ENCODE data around the gene CD300C. TPM values are rescaled to one million over a fixed set of nuclear protein-coding genes. Genes with fewer than 3 reads are reported as not detected.
A peak's percentile ranks its signal among the peaks of the same experiment; 100 is the strongest.
"Not testable (repeated sequence)": the region's sequence is repeated elsewhere in the genome, so short reads cannot be mapped to it uniquely, and the experiment has no call there.

The CD300C gene
- total RNA-seq, 1 donor from 2014 or later: 13.9 TPM

GRCh38 chr17:74584292-74585060 lies 38.6 kb upstream of the CD300C start:
- Histone ChIP-seq H3K9me3 (no peaks in the 10 kb centered on the region), H3K27me3 (ENCODE audit: low read depth) (peaks cover 4% of the 10 kb centered on the region), H3K27ac (no peak overlapping the region), H3K36me3 (no peaks in the 10 kb centered on the region), H3K4me3 (no peak overlapping the region), H3K4me1 (no peaks in the 10 kb centered on the region)
- intact Hi-C loops (cut with DNase I): no loop called here
- ATAC-seq: no peak
- TF ChIP-seq CTCF (IDR thresholded peaks at IDR 0.05): no peak
- DNase-seq: no peak

GRCh38 chr17:74582633-74583032 lies 36.7 kb upstream of the CD300C start:
- TF ChIP-seq CTCF (IDR thresholded peaks at IDR 0.05): no peak
- Histone ChIP-seq H3K27ac (no peak overlapping the region), H3K4me3 (no peak overlapping the region), H3K4me1 (no peaks in the 10 kb centered on the region), H3K36me3 (no peaks in the 10 kb centered on the region), H3K9me3 (no peaks in the 10 kb centered on the region), H3K27me3 (ENCODE audit: low read depth) (peaks cover 4% of the 10 kb centered on the region)
- DNase-seq (no peak), ATAC-seq (no peak)
- intact Hi-C loops (cut with DNase I): no loop called here

DNA sequence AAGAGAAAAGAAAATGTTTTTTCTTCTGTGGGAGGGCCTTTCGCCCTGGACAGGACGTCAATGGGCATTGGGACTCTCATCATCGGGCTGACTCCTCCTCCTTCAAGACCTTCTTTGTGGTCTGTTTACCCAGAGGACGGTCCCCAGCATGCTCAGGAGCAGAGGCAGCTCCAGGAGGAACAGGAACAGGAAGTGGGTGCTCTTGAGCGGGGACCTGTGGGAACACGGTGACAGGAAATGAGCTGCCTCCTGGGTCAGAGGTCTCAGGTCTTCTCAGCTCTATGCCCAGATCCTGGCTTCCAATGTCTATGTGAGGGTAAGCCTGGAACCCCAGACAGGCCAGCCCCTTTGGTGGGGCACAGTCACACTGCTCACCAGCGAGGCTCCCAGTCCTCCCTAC lies 34.0 kb upstream of the CD300C start:
- DNase-seq (no peak), ATAC-seq (peak; percentile 35 to 48)
- H3K4me3 ChIP-seq: no peak overlapping the region
- H3K27me3 ChIP-seq (ENCODE audit: low read depth): no peaks in the 10 kb centered on the region
- H3K36me3 ChIP-seq: no peaks in the 10 kb centered on the region
- H3K27ac ChIP-seq: no peak overlapping the region
- TF ChIP-seq CTCF (IDR thresholded peaks at IDR 0.05): no peak
- H3K9me3 ChIP-seq: no peaks in the 10 kb centered on the region
- H3K4me1 ChIP-seq: no peaks in the 10 kb centered on the region
- intact Hi-C loops (cut with DNase I): no loop called here

DNA sequence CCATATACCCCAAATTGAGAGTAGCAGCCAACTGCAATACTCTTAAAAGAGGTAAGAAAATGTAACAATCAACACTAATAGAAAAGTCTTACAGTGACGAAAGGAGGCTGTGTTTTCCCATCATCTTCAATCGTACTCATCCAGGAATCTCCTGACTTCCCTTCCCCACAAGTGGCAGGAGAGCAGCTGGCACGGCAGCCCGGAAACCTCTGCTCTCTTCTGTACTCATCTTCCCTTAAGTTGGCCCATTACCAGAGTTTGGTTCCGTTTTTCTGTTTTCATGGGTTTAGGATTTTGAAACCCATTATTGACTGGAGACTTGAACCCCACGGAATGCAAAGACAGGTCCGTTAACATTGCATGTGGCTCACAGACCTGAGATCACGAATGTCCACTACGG lies 33.1 kb upstream of the CD300C start:
- Histone ChIP-seq H3K36me3 (no peaks in the 10 kb centered on the region), H3K27ac (no peak overlapping the region), H3K4me1 (no peaks in the 10 kb centered on the region), H3K4me3 (no peak overlapping the region), H3K27me3 (ENCODE audit: low read depth) (no peaks in the 10 kb centered on the region), H3K9me3 (no peaks in the 10 kb centered on the region)
- no peak for TF ChIP-seq CTCF (IDR thresholded peaks at IDR 0.05)
- no peak for DNase-seq
- ATAC-seq: no peak
- intact Hi-C loops (cut with DNase I): no loop called here

DNA sequence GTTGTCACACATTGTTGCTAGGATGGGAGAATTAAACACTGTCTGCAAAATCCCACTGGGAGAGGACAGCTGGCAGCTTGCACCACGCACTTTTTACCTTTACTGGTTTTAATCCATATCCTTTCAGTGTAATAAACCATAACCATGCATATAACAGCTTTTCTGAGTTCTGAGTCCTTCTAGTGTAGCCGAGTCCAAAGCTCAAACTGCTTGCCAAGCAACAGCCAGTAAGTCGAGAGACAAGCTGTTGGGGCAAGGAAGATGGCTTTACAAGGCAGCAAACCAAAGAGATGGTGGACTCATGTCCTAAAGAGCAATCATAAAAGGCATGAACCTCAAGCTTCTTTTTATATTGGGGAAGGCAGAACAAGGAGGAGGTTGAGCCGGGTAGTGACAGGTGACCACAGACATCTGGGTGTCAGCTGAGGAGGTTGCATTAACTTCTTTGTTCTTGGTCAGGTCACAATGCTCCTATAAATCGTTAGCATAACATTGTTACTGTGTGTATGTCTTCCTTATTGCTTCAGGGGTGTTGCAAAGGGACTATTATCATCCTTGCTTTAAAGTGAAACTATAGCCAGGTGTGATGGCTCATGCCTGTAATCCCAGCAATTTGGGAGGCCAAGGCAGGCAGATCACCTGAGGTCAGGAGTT lies 28.7 kb upstream of the CD300C start:
- no peak for DNase-seq
- H3K36me3 ChIP-seq: no peaks in the 10 kb centered on the region
- H3K27ac ChIP-seq: no peak overlapping the region
- no peak for ATAC-seq
- no peaks in the 10 kb centered on the region for H3K27me3 ChIP-seq (ENCODE audit: low read depth)
- no peak overlapping the region for H3K4me3 ChIP-seq
- H3K9me3 ChIP-seq: no peaks in the 10 kb centered on the region
- TF ChIP-seq CTCF (IDR thresholded peaks at IDR 0.05): no peak
- intact Hi-C loops (cut with DNase I): no loop called here
- H3K4me1 ChIP-seq: peaks cover 4% of the 10 kb centered on the region

- H3K9me3 ChIP-seq; H3K36me3 ChIP-seq; DNase-seq; intact Hi-C loops (cut with DNase I); H3K4me3 ChIP-seq; H3K4me1 ChIP-seq; H3K27me3 ChIP-seq (ENCODE audit: low read depth); H3K27ac ChIP-seq; ATAC-seq: not testable (repeated sequence)
These were observed 27.7 kb upstream of the CD300C start for GRCh38 chr17:74573635-74574034.
